NT2/D1 (cell line): ENCODE data around the gene BANP.

Source experiments
- YY1 ChIP-seq: IDR thresholded peaks from 2 replicates; pipeline ENCODE4 v1.6.1; 2011; ENCODE audit not compliant: insufficient read length, insufficient read depth
- ZNF274 ChIP-seq: IDR thresholded peaks from 2 replicates; pipeline ENCODE4 v1.6.1; 2011; ENCODE audit warnings: mild to moderate bottlenecking, low read depth, low read length

GRCh38 chr16:87945351-87946042 lies 5.7 kb upstream of the BANP start:
- no peak for TF ChIP-seq YY1
- no peak for TF ChIP-seq ZNF274
